ENCODE results near the gene DAPK1.

Gene DAPK1

GRCh38 chr9:87572719-87573118 lies 75.1 kb downstream of the DAPK1 start:
- TF ChIP-seq CTCF (IDR thresholded peaks at IDR 0.05; ENCODE audit: low read depth, low read length, missing control alignments) = no peak
- no peak overlapping the region for H3K4me3 ChIP-seq (ENCODE audit: low read depth, low read length)
- in situ Hi-C loops (cut with HindIII; ENCODE audit: low sequenced_read_pairs) = no loop called here
- DNase-seq (ENCODE audit: low read depth) = no peak

- no peak overlapping the region for H3K4me3 ChIP-seq (ENCODE audit: low read depth, low read length)
- no peak for TF ChIP-seq CTCF (IDR thresholded peaks at IDR 0.05; ENCODE audit: low read depth, low read length, missing control alignments)
- in situ Hi-C loops (cut with HindIII; ENCODE audit: low sequenced_read_pairs) = no loop called here
- DNase-seq (ENCODE audit: low read depth) = no peak
Observed at GRCh38 chr9:87573841-87574342, 76.2 kb downstream of the DAPK1 start.

GRCh38 chr9:87577746-87578145 lies 80.1 kb downstream of the DAPK1 start:
- no peak for TF ChIP-seq CTCF (IDR thresholded peaks at IDR 0.05; ENCODE audit: low read depth, low read length, missing control alignments)
- in situ Hi-C loops (cut with HindIII; ENCODE audit: low sequenced_read_pairs) = no loop called here
- no peak for DNase-seq (ENCODE audit: low read depth)
- H3K4me3 ChIP-seq (ENCODE audit: low read depth, low read length) = no peak overlapping the region

- in situ Hi-C loops (cut with HindIII; ENCODE audit: low sequenced_read_pairs) = no loop called here
- no peak overlapping the region for H3K4me3 ChIP-seq (ENCODE audit: low read depth, low read length)
- DNase-seq (ENCODE audit: low read depth) = no peak
- TF ChIP-seq CTCF (IDR thresholded peaks at IDR 0.05; ENCODE audit: low read depth, low read length, missing control alignments) = no peak
Observed at GRCh38 chr9:87578625-87579024, 81.0 kb downstream of the DAPK1 start.

GRCh38 chr9:87579781-87580541 lies 82.3 kb downstream of the DAPK1 start:
- no peak overlapping the region for H3K4me3 ChIP-seq (ENCODE audit: low read depth, low read length)
- in situ Hi-C loops (cut with HindIII; ENCODE audit: low sequenced_read_pairs) = no loop called here
- DNase-seq (ENCODE audit: low read depth) = no peak
- no peak for TF ChIP-seq CTCF (IDR thresholded peaks at IDR 0.05; ENCODE audit: low read depth, low read length, missing control alignments)

DNA sequence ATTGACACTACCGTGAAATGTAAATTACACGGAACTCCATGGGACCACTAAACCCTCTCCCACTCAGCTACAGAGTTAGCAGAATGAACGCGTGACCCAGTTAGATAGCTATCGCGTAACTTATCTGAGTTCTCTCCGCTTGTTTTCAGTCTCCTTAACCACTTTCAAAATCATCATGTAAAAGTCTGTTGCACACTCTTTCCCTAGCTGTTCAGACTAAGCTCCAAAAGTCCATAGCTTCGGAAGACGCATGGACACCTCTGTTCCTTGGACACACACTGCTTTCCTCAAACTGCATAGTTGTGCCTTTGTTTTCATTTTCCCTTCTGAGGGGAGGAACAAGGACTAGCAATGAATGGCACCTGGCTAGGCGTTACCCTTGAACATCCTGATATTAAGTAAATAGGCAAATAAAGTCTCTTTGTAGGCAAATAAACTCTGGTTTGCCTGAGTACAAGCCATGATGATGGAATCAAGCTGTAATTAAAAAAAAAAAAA lies 83.3 kb downstream of the DAPK1 start:
- no peak for TF ChIP-seq CTCF (IDR thresholded peaks at IDR 0.05; ENCODE audit: low read depth, low read length, missing control alignments)
- in situ Hi-C loops (cut with HindIII; ENCODE audit: low sequenced_read_pairs) = no loop called here
- no peak for DNase-seq (ENCODE audit: low read depth)

More for the DNA sequence above, 83.3 kb downstream of the DAPK1 start:
- H3K4me3 ChIP-seq (ENCODE audit: low read depth, low read length) = no peak overlapping the region
